ENCODE measurements around the gene HBQ1. TPM values are rescaled to one million over a fixed set of nuclear protein-coding genes. Genes with fewer than 3 reads are reported as not detected.

The HBQ1 gene
- total RNA-seq, 2 experiments from 2014 or later: 2.2 to 3.2 TPM

- Mint-ChIP-seq H3K27ac (no peak overlapping the region), H3K4me1 (ENCODE audit: low read depth) (peaks cover 15% of the 10 kb centered on the region), H3K36me3 (ENCODE audit: low read depth) (no peaks in the 10 kb centered on the region), H3K4me3 (no peak overlapping the region), H3K9me3 (no peaks in the 10 kb centered on the region), H3K27me3 (peaks cover 45% of the 10 kb centered on the region)
- TF ChIP-seq CTCF (IDR thresholded peaks at IDR 0.05): no peak
- ATAC-seq: no peak
- intact Hi-C loops (cut with micrococcal nuclease): no loop called here
- ChIA-PET CTCF (interaction anchor here (1.4 to 1.7 kb wide), 2 partner anchors 60 to 81 kb away, joined by 4 to 5 read pairs; no protein-coding TSS in a partner anchor), POLR2A (interaction anchor here (0.8 kb wide), 1 partner anchor 9 kb away, joined by 5 read pairs; no protein-coding TSS in a partner anchor)
- DNase-seq: no peak
Measured at GRCh38 chr16:177394-177822, 2.9 kb upstream of the HBQ1 start.

- H3K4me1 Mint-ChIP-seq (ENCODE audit: low read depth): peaks cover 15% of the 10 kb centered on the region
- TF ChIP-seq CTCF (IDR thresholded peaks at IDR 0.05): no peak
- POLR2A ChIA-PET: interaction anchor here (0.8 to 1.3 kb wide), 2 partner anchors 10 kb away, joined by 3 to 5 read pairs; no protein-coding TSS in a partner anchor
- DNase-seq (no peak), ATAC-seq (no peak)
- no peaks in the 10 kb centered on the region for H3K36me3 Mint-ChIP-seq (ENCODE audit: low read depth)
- intact Hi-C loops (cut with micrococcal nuclease): no loop called here
- CTCF ChIA-PET: interaction anchor here (1.4 to 1.7 kb wide), 3 partner anchors 61 to 112 kb away, joined by 3 to 5 read pairs (median 4); no protein-coding TSS in a partner anchor
- no peaks in the 10 kb centered on the region for H3K9me3 Mint-ChIP-seq
- H3K27me3 Mint-ChIP-seq: peaks cover 45% of the 10 kb centered on the region
- H3K4me3 Mint-ChIP-seq: no peak overlapping the region
- no peak overlapping the region for H3K27ac Mint-ChIP-seq
Measured at GRCh38 chr16:177981-178667, 2.1 kb upstream of the HBQ1 start.

GRCh38 chr16:178668-179015 lies 1.6 kb upstream of the HBQ1 start:
- Mint-ChIP-seq H3K4me3 (no peak overlapping the region), H3K27ac (no peak overlapping the region), H3K4me1 (ENCODE audit: low read depth) (peaks cover 12% of the 10 kb centered on the region), H3K9me3 (no peaks in the 10 kb centered on the region), H3K36me3 (ENCODE audit: low read depth) (no peaks in the 10 kb centered on the region), H3K27me3 (peaks cover 40% of the 10 kb centered on the region)
- ChIA-PET POLR2A (interaction anchor here (1.3 kb wide), 1 partner anchor 10 kb away, joined by 3 read pairs; no protein-coding TSS in a partner anchor), CTCF (interaction anchor here (1.1 to 2.4 kb wide), 3 partner anchors 71 to 116 kb away, joined by 3 to 6 read pairs (median 5); no protein-coding TSS in a partner anchor)
- intact Hi-C loops (cut with micrococcal nuclease): no loop called here
- DNase-seq: no peak
- no peak for ATAC-seq
- no peak for TF ChIP-seq CTCF (IDR thresholded peaks at IDR 0.05)

GRCh38 chr16:179211-180092 lies 807 bp upstream of the HBQ1 start:
- no peak overlapping the region for H3K27ac Mint-ChIP-seq
- ATAC-seq (no peak), DNase-seq (no peak)
- no peaks in the 10 kb centered on the region for H3K36me3 Mint-ChIP-seq (ENCODE audit: low read depth)
- intact Hi-C loops (cut with micrococcal nuclease): loop anchor here (5.0 kb wide), 1 partner anchor 72 kb away; no protein-coding TSS in a partner anchor
- H3K4me1 Mint-ChIP-seq (ENCODE audit: low read depth): peaks cover 12% of the 10 kb centered on the region
- H3K9me3 Mint-ChIP-seq: no peaks in the 10 kb centered on the region
- peak overlapping the region; percentile 40 for H3K4me3 Mint-ChIP-seq
- TF ChIP-seq CTCF (IDR thresholded peaks at IDR 0.05): no peak
- peaks cover 35% of the 10 kb centered on the region for H3K27me3 Mint-ChIP-seq
- CTCF ChIA-PET: interaction anchor here (0.9 to 4.1 kb wide), 12 partner anchors 12 to 117 kb away, joined by 3 to 33 read pairs (median 5); no protein-coding TSS in a partner anchor
- POLR2A ChIA-PET: interaction anchor here (1.0 to 1.3 kb wide), 3 partner anchors 9 to 13 kb away, joined by 3 to 4 read pairs (median 3); no protein-coding TSS in a partner anchor
